Stimulated activated CD8-positive, alpha-beta memory T cell treated with anti-CD3 and anti-CD28 coated beads, Interleukin-7, amount 100 ng/mL, for 1 hour (primary cell): Measurements from ENCODE around the gene SLC38A3.

ENCODE experiments used
- DNase-seq, 2 donors: peaks; one replicate each; pipeline ENCODE4 v3.0.0-alpha.2; 2020; ENCODE audit warnings: low read depth in 2 of 2

SLC38A3 gene

DNA sequence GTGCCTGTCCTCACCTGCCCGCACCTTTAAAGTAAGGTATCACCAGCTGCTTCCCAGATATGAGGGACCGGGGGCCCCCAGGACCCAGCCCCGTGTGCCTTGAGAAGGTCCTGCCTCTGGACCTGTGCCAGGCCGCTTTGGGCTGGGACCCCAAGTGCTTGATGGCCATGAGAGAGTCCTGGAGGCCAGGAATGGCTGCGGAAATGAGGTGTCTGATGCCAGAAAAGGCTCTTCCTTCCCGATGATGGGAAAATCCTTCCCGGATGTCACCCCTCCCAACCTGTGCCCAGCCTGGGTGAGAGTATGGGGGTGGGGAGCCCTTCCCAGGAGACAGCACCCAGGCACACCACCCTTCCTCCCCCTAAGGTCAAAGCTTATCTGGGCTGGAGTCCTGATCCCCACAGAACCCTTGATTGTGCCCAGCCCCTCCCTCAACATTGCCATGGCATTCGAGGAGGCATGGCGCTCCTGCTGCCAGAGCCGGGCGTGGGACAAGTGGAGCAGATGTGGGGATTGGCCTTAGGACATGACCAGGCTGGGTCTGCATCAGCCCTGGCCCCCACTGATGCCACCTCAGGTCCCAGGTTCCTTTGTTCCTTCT, 35.7 kb upstream of the SLC38A3 start:
- DNase-seq, result no peak

DNA sequence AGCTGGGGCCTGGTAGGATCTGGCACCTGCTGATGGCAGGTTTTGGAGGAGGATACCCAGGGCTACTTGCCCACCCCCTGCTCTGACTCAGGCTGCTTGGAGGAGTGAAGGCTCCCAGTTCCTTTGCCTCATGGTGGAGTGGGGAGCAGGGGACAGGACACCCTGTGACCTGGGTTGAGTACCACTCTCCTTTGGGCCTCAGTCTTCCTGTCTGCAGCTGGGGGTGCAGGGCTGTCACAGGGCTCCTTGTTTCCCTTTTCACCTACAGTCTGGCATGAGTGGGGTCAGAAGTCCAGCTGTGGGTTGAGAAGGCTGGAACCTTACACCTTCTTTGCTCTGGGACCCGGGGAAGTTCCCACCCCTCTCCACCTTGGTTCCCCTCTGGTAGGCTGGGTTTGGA, 35.2 kb upstream of the SLC38A3 start:
- DNase-seq, result no peak

- DNase-seq, result no peak
Measured at GRCh38 chr3:50170689-50171088, 34.4 kb upstream of the SLC38A3 start.

DNA sequence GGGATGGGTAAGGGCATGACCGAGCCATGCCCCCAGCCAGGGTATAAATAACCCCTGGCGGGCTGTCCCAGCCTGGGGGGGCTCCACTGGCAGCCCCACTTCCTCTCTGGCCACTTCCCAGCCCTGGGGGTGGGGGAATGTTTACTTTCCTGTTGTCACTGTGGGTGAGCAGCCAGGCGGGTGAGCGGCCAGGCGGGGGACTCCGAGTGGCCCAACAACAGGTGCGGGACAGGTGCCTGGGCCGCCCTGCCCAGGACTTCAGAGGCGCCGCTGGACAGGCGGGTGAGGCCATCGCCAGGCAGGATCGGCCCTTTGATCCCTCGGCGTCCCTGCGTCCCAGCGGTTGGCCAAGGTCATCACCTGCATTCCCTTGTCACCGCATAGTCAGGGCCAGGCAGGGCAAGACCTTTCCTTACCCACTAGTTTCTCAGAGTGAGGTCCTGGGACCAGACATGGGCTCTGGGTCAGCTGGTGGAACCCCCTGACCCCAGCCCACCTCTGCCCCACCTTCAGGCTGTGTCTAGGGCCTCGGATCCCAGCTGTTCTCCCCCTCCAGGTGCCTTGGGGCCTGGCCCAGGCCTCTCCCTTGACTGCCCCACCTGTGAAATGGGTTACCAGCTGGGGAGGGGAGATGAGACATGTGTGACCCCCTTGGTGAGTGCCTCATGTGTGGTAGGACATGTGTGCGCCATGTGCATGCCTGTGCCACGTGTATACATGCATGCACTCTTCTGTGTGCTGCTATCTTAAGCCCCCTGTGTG, 33.4 kb upstream of the SLC38A3 start:
- DNase-seq, result no peak

DNA sequence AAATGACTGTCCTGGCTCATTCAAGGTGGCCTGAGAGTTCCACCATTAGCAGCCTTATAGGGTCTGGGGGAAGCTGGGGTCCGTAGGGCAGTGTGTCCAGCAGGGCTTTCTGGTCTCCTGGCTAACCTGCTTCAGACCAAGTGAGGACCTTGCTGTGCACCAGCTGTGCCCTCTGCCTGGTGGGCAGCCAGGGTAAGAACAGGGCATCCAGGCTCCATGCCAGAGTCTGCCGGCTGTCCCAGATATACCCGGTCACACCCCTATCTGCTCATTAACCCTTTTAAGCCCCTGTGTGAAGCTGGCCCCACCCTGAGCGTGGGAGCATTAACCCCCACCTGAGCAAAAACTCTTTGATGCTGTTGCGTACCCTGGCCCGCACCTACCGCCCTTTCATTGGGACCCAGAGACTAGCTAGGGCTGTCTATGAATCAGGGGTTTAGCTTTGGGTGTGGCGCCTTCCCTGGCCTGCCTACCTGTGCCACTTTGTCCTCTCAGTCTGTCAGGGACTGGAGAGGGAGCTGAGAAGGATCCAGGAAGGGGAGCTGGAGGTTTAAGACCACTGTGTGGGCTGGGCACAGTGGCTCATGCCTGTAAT, 32.3 kb upstream of the SLC38A3 start:
- no peak for DNase-seq

GRCh38 chr3:50173685-50174516, 31.2 kb upstream of the SLC38A3 start:
- DNase-seq, result no peak

DNA sequence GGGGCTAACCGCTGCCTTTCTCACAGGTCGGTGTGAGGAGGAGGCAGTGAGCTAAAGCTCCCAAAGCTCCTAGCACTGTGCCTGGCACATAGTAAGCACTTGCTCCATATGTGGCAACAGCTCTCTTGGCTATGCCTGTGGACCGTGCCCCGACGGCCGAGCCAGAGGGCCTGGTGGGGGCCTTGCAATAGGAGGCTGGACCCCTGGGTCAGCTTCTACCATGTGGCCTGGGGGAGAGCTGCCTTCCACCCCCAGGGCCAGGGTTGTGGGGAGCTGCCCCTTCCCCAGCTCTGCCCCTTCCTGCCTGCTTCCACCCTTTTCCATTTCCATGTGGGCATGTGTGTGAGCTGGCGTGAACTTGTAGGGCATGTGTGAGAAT, 30.6 kb upstream of the SLC38A3 start:
- no peak for DNase-seq

- no peak for DNase-seq
Measured at GRCh38 chr3:50174947-50175524, 30.0 kb upstream of the SLC38A3 start.

DNA sequence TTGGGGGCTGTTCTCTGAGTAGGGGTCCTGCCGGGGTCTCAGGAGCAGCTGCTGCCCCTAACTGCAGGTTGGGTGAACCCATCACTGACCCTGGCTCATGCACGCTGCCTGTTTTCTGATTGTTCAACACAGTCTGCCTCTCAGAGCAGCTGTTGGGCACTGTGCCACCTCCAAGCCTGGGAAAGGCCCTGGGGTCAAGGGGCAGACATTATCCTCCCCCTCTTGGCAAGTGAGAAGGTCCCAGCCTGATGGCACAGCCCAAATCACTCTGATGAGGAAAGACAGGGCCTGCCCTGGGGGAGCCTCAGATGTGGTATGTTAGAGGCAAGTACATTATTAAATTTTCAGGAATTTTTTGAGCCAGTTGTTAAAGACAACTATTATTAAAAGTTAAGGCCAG, 27.7 kb upstream of the SLC38A3 start:
- no peak for DNase-seq

GRCh38 chr3:50179710-50180109, 25.4 kb upstream of the SLC38A3 start:
- DNase-seq, result no peak

GRCh38 chr3:50181985-50182384, 23.1 kb upstream of the SLC38A3 start:
- DNase-seq, result no peak

DNA sequence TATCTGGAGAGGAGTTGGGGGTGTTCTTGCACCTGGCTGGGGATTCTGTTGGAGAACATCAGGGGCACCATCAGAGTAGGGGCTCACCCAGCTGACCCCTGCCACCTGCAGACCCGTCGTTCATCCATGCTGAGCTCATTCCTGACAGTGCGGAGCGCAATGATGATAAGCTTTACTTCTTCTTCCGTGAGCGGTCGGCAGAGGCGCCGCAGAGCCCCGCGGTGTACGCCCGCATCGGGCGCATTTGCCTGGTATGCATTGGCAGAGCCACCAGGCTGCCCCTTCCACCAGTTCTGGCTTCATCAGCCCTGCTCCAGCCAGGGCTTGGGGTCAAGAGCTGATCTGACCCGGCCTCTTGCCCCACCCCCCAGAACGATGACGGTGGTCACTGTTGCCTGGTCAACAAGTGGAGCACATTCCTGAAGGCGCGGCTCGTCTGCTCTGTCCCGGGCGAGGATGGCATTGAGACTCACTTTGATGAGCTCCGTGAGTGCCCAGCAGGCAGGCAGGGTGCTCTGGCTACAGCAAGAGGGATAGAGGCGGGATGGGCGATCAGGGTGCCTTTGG, 22.5 kb upstream of the SLC38A3 start:
- DNase-seq, result no peak

- DNase-seq, result no peak
Measured at GRCh38 chr3:50183755-50184154, 21.3 kb upstream of the SLC38A3 start.

GRCh38 chr3:50184242-50184978, 20.7 kb upstream of the SLC38A3 start:
- no peak for DNase-seq

- DNase-seq, result no peak
Measured at GRCh38 chr3:50185230-50185629, 19.8 kb upstream of the SLC38A3 start.

- DNase-seq, result no peak
Measured at GRCh38 chr3:50186096-50186495, 19.0 kb upstream of the SLC38A3 start.

GRCh38 chr3:50187750-50188149, 17.3 kb upstream of the SLC38A3 start:
- no peak for DNase-seq

GRCh38 chr3:50189274-50189673, 15.8 kb upstream of the SLC38A3 start:
- no peak for DNase-seq

GRCh38 chr3:50189989-50190388, 15.1 kb upstream of the SLC38A3 start:
- no peak for DNase-seq

- no peak for DNase-seq
Measured at GRCh38 chr3:50190936-50191660, 14.0 kb upstream of the SLC38A3 start, which contains the start of gene GNAT1. GNAT1 (plus strand) TSS chr3:50191610; CDS start chr3:50191726, 116 bp downstream.
